Prostate gland (tissue), 2 donors: ENCODE data around the gene ANKMY1.

ENCODE experiments used
- POLR2AphosphoS5 ChIP-seq: sonication (generic); formaldehyde crosslinking; IDR thresholded peaks from one replicate; pipeline ENCODE4 v1.6.1; 2017; ENCODE audit warnings: antibody characterized with exemption
- TF ChIP-seq, protein P1 (sequence below), 4 experiments: fragments of 200-600 bp in 2 of 4; fragments of 450-650 bp in 2 of 4; sonication (generic) in 2 of 4; IDR thresholded peaks; 1 replicate in 3 of 4; 2 replicates in 1 of 4; pipeline ENCODE4 v1.5.1; 2016 to 2019; ENCODE audit warnings: antibody characterized with exemption in 4 of 4, mild to moderate bottlenecking in 2 of 4, moderate library complexity in 2 of 4

DNA sequence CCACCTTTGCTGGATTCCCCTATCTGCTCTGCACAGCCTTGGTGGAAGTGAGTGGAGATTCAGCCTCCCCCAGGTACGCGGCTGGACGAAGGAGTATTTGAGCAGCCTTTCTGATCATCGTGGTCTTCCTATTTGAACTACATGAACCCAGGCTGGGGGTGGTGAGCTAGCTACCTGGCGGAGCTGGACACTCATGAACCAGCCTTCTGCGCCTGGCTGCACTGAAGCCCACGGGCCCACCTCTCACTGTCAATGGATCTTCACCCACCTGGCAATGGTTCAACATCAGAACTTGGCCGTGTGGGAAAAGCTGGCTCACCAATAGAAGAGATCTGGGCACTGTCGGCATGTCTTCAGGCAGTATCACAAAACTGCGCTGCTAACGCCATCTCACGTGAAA is 35.4 kb downstream of the ANKMY1 start:
- TF ChIP-seq, protein P1, sequence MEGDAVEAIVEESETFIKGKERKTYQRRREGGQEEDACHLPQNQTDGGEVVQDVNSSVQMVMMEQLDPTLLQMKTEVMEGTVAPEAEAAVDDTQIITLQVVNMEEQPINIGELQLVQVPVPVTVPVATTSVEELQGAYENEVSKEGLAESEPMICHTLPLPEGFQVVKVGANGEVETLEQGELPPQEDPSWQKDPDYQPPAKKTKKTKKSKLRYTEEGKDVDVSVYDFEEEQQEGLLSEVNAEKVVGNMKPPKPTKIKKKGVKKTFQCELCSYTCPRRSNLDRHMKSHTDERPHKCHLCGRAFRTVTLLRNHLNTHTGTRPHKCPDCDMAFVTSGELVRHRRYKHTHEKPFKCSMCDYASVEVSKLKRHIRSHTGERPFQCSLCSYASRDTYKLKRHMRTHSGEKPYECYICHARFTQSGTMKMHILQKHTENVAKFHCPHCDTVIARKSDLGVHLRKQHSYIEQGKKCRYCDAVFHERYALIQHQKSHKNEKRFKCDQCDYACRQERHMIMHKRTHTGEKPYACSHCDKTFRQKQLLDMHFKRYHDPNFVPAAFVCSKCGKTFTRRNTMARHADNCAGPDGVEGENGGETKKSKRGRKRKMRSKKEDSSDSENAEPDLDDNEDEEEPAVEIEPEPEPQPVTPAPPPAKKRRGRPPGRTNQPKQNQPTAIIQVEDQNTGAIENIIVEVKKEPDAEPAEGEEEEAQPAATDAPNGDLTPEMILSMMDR (IDR thresholded peaks at IDR 0.05): no peak
- no peak for TF ChIP-seq POLR2AphosphoS5
